ENCODE results near the gene GAA.

DNA sequence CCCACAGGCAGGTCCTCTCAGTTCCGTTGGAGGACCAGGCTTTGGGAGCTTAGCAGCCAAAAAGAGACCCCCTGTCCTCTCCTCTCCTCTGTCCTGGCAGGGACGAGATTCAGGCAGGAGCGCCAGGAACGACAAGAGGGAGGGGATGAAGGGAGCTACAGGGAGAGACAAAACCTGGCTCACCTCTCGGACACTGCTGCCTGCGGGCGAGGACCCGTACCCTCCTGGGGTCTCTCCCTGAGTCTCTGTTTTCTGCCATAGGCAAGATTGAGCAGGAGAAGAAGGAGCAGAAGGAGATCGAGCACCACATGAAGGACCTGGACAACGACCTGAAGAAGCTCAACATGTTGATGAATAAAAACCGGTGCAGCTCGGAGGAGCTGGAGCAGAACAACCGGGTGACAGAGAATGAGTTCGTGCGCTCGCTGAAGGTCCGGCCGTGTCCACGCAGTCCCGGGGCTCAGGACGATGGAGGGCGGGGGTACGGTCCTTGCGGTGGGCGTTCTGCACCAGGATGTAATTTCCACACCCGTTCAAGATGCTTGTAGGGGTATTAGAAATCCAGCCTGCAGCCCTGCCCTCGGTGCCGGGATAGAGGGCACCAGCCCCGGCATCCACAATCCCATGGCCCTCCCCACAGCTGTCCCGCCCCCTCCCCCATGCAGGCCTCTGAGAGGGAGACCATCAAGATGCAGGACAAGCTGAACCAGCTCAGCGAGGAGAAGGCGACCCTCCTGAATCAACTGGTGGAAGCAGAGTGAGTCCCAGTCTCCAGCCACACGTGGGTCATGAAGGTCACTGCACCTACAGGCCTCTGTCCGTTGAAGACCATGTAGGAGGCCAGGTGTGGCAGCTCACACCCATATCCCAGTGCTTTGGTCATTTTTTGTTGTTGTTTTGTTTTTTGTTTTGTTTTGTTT lies 13.8 kb upstream of the GAA start:
- TF ChIP-seq, protein P1, sequence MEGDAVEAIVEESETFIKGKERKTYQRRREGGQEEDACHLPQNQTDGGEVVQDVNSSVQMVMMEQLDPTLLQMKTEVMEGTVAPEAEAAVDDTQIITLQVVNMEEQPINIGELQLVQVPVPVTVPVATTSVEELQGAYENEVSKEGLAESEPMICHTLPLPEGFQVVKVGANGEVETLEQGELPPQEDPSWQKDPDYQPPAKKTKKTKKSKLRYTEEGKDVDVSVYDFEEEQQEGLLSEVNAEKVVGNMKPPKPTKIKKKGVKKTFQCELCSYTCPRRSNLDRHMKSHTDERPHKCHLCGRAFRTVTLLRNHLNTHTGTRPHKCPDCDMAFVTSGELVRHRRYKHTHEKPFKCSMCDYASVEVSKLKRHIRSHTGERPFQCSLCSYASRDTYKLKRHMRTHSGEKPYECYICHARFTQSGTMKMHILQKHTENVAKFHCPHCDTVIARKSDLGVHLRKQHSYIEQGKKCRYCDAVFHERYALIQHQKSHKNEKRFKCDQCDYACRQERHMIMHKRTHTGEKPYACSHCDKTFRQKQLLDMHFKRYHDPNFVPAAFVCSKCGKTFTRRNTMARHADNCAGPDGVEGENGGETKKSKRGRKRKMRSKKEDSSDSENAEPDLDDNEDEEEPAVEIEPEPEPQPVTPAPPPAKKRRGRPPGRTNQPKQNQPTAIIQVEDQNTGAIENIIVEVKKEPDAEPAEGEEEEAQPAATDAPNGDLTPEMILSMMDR (IDR thresholded peaks at IDR 0.05), result no peak
- TF ChIP-seq POLR2A (IDR thresholded peaks at IDR 0.05), result no peak

Data from body of pancreas (tissue), 4 donors.